Upper lobe of left lung (tissue), 6 donors: Measurements from ENCODE around the gene RSPH9. TPM values are rescaled to one million over a fixed set of nuclear protein-coding genes. Genes with fewer than 3 reads are reported as not detected.

ENCODE experiments used
- ATAC-seq, 2 donors: fragments of 200-7000 bp; cut with Tn5 transposase; one replicate each; pipeline ENCODE4 v1.9.1; 2022; ENCODE audit warnings: mild to moderate bottlenecking in 2 of 2, moderate library complexity in 2 of 2; ENCODE audit not compliant: low FRiP score in 2 of 2
- DNase-seq, 2 donors: peaks; one replicate each; pipeline ENCODE4 v3.0.0-alpha.2; 2019 to 2020
- H3K27ac ChIP-seq, 4 donors: fragments of 200-600 bp; sonication (generic); one replicate each; pipeline ENCODE4 v1.5.1; 2016 to 2019
- H3K27me3 ChIP-seq, 4 donors: fragments of 200-600 bp; sonication (generic); one replicate each; pipeline ENCODE4 v1.5.1; 2017 to 2019
- H3K36me3 ChIP-seq, 4 donors: fragments of 200-600 bp; sonication (generic); one replicate each; pipeline ENCODE4 v1.5.1; 2016 to 2019
- H3K4me1 ChIP-seq, 4 donors: fragments of 200-600 bp; sonication (generic); one replicate each; pipeline ENCODE4 v1.5.1; 2018 to 2019
- H3K4me3 ChIP-seq, 4 donors: fragments of 200-600 bp; sonication (generic); one replicate each; pipeline ENCODE4 v1.5.1; 2017 to 2019; ENCODE audit warnings: mild to moderate bottlenecking in 2 of 4, moderate library complexity in 1 of 4
- H3K9me3 ChIP-seq, 4 donors: fragments of 200-600 bp; sonication (generic); one replicate each; pipeline ENCODE4 v1.5.1; 2018 to 2019
- EP300 ChIP-seq, 4 donors: sonication (generic); formaldehyde crosslinking; IDR thresholded peaks; one replicate each; pipeline ENCODE4 v1.5.1; 2017; ENCODE audit warnings: antibody characterized with exemption in 4 of 4, control low read depth in 2 of 4
- POLR2A ChIP-seq, 4 donors: fragments of 450-650 bp; IDR thresholded peaks; one replicate each; pipeline ENCODE4 v1.5.1; 2016 to 2017; ENCODE audit warnings: antibody characterized with exemption in 4 of 4, mild to moderate bottlenecking in 2 of 4
- POLR2AphosphoS5 ChIP-seq, 2 donors: sonication (generic); formaldehyde crosslinking; IDR thresholded peaks; one replicate each; pipeline ENCODE4 v1.5.1; 2017; ENCODE audit warnings: antibody characterized with exemption in 2 of 2
- WGBS, 2 donors: methylation state at CpG; one replicate each; pipeline ENCODE4 v1.1.5; 2017 to 2018; 5-methylcytosine and 5-hydroxymethylcytosine counted together
- total RNA-seq, 6 donors: library from RNA; depleted of rRNA in 4 of 6; stranded (reverse); fragments of >200 nt in 4 of 6; gene quantifications; one replicate each; pipeline versions ENCODE4 v1.1.0 to v1.2.1, GENCODE V29; 2016 to 2021
- TF ChIP-seq, protein P1 (sequence below), 6 experiments: fragments of 450-650 bp in 4 of 6; fragments of 200-600 bp in 2 of 6; sonication (generic) in 2 of 6; IDR thresholded peaks; one replicate each; pipeline ENCODE4 v1.5.1; 2016 to 2019; ENCODE audit warnings: antibody characterized with exemption in 6 of 6
- donor health status: DM: no; HTN: no; CAD: no; lungs with moderate emphysema.
- donor health status: DM: no; HTN: yes; CAD: no; lungs with severe emphysema.

RSPH9 gene
- total RNA-seq, 6 donors from 2014 or later = 0.20 to 4.2 (median 2.1) TPM

DNA sequence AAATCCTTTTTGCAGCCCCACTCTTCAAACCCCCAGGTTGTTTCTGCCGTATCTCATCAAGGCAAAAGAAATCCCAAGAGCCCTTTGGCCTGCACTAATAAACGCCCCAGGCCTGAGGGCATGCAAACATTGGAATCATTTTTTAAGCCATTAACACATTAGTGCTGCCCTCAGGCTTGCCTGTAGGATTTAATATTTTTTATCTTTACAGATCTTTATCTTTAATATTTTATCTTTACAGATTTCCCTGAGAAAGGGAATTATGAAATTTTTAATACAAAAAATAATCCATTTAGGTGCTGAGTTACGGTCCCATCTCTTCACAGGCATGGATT is 30.5 kb upstream of the RSPH9 start:
- no peak for TF ChIP-seq POLR2A (IDR thresholded peaks at IDR 0.05)
- TF ChIP-seq EP300 (IDR thresholded peaks at IDR 0.05) = no peak
- TF ChIP-seq, protein P1, sequence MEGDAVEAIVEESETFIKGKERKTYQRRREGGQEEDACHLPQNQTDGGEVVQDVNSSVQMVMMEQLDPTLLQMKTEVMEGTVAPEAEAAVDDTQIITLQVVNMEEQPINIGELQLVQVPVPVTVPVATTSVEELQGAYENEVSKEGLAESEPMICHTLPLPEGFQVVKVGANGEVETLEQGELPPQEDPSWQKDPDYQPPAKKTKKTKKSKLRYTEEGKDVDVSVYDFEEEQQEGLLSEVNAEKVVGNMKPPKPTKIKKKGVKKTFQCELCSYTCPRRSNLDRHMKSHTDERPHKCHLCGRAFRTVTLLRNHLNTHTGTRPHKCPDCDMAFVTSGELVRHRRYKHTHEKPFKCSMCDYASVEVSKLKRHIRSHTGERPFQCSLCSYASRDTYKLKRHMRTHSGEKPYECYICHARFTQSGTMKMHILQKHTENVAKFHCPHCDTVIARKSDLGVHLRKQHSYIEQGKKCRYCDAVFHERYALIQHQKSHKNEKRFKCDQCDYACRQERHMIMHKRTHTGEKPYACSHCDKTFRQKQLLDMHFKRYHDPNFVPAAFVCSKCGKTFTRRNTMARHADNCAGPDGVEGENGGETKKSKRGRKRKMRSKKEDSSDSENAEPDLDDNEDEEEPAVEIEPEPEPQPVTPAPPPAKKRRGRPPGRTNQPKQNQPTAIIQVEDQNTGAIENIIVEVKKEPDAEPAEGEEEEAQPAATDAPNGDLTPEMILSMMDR (IDR thresholded peaks at IDR 0.05) = no peak
- TF ChIP-seq POLR2AphosphoS5 (IDR thresholded peaks at IDR 0.05) = no peak
- Histone ChIP-seq H3K4me1 (no peaks in the 10 kb centered on the region), H3K9me3 (no peaks in the 10 kb centered on the region), H3K27me3 (no peaks in the 10 kb centered on the region), H3K36me3 (peaks cover 14 to 45% (median 28%) of the 10 kb centered on the region in 4 donors), H3K27ac (no peak overlapping the region), H3K4me3 (no peak overlapping the region)
- ATAC-seq = no peak
- no peak for DNase-seq
- WGBS, 2 donors = 86 to 97% methylated on average over 3 of the region's 3 CpGs

DNA sequence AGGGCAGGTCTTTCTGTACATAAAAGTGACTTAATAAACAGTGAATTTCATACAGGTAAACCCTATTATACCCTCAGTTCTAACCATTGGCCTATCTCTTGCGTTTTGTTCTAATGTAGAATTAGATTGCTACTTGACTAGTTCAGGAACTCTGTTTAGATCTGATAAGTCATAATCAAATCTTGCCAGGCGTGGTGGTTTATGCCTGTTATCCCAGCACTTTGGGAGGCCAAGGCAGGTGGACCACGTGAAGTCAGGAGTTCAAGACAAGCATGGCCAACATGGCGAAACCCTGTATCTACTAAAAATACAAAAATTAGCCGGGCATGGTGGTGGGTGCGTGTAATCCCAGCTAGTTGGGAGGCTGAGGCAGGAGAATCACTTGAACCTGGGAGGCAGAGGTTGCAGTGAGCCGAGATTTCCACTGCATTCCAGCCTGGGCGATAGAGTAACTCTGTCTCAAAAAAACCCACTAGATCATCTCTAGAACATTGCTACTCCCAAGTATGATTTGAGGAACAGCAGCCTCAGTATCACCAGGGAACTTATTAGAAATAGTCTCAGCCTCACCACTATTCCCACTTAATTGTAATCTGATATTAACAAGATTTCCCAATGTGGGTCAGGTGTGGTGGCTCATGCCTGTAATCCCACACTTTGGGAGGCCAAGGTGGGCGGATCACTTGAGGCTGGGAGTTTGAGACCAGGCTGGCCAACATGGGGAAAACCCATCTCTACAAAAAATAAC is 27.9 kb upstream of the RSPH9 start:
- Histone ChIP-seq H3K4me3 (no peak overlapping the region), H3K9me3 (no peaks in the 10 kb centered on the region), H3K4me1 (no peaks in the 10 kb centered on the region), H3K27me3 (no peaks in the 10 kb centered on the region), H3K36me3 (peaks cover 13 to 52% (median 35%) of the 10 kb centered on the region in 4 donors), H3K27ac (no peak overlapping the region)
- WGBS, 2 donors = 87 to 92% methylated on average over 9 of the region's 9 CpGs
- ATAC-seq (no peak), DNase-seq (no peak)
- TF ChIP-seq POLR2A (IDR thresholded peaks at IDR 0.05) (no peak), POLR2AphosphoS5 (IDR thresholded peaks at IDR 0.05) (no peak), EP300 (IDR thresholded peaks at IDR 0.05) (no peak)
- TF ChIP-seq, protein P1 (IDR thresholded peaks at IDR 0.05) = no peak

DNA sequence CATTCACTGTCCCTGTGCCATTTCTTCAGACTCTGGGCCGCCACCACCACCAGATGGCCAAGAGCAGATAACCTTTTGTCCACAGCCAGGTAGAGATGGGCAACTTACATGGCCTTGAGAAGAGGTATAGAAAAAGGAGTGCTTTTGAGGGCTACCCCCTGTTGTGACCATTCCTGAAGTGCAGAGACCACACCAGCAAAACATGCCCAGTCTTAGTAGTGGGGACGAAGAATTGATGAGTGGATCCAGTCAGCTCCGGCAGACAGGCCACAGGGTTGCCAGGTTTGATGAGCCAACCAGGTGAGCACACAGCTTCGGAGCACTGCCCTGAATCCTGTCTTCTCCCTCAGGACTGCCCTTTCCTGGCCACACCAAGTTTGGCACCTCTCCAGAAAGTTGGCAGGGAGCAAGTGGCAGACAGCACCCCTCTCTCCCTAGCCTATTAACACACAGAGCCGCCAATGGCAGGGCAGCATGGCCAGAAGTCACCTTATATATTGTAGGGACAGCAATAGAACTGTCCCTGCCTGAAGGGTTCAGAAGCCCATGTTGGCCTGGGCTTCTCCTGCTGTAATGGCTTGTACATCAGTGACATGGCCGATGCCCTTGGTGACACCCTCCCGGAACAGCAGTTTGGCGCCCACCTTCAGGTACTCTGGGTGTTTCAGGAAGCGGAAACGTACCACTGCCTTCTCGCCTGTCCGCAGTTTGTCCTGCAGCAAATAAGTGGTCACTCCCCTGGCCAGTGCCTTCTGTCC is 23.6 kb upstream of the RSPH9 start:
- ATAC-seq = no peak
- Histone ChIP-seq H3K27ac (no peak overlapping the region), H3K36me3 (peaks cover 27 to 70% (median 60%) of the 10 kb centered on the region in 4 donors), H3K4me1 (peaks cover 0 to 5% (median under 1%) of the 10 kb centered on the region in 4 donors), H3K27me3 (no peaks in the 10 kb centered on the region), H3K9me3 (no peaks in the 10 kb centered on the region), H3K4me3 (no peak overlapping the region)
- TF ChIP-seq POLR2AphosphoS5 (IDR thresholded peaks at IDR 0.05) = no peak
- TF ChIP-seq, protein P1 (IDR thresholded peaks at IDR 0.05) = no peak
- no peak for TF ChIP-seq EP300 (IDR thresholded peaks at IDR 0.05)
- TF ChIP-seq POLR2A (IDR thresholded peaks at IDR 0.05) = no peak
- no peak for DNase-seq
- WGBS, 2 donors = 93 to 95% methylated on average over 12 of the region's 12 CpGs

DNA sequence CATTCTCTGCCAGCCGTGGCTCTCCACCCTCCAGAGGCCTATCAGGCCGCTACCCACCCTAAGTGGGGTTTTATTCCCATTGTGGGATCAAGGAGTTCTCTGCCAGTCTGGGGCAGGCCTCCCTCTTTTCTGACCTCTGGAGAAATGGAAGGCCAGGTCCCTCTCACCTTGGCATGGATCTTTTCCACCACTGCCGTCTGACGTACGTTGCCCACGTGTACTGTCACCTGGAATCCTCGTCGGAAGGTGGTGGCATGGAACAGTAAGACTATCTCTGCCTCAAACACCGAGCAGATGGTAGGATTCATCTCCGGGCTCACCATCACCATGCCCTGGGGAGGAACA is 23.0 kb upstream of the RSPH9 start:
- Histone ChIP-seq H3K4me1 (peaks cover 4 to 11% (median 5%) of the 10 kb centered on the region in 4 donors), H3K9me3 (no peaks in the 10 kb centered on the region), H3K36me3 (peaks cover 27 to 70% (median 60%) of the 10 kb centered on the region in 4 donors), H3K4me3 (no peak overlapping the region), H3K27me3 (no peaks in the 10 kb centered on the region), H3K27ac (no peak overlapping the region)
- 89 to 99% methylated on average over 10 of the region's 10 CpGs for WGBS, 2 donors
- ATAC-seq (no peak), DNase-seq (no peak)
- TF ChIP-seq POLR2A (IDR thresholded peaks at IDR 0.05) = no peak
- TF ChIP-seq POLR2AphosphoS5 (IDR thresholded peaks at IDR 0.05) = no peak
- TF ChIP-seq, protein P1 (IDR thresholded peaks at IDR 0.05) = no peak
